Natural killer cell (primary cell): ENCODE measurements around the gene HIRIP3. TPM values are rescaled to one million over a fixed set of nuclear protein-coding genes. Genes with fewer than 3 reads are reported as not detected.

Experiments
- ATAC-seq, 3 donors: fragments of 150-1000 bp in 2 of 3; fragments of 200-7000 bp in 1 of 3; cut with Tn5 transposase; 1 replicate in 1 of 3; 2 replicates in 2 of 3; pipeline ENCODE4 v1.10.0; 2021; ENCODE audit warnings: mild to moderate bottlenecking in 2 of 3, moderate library complexity in 2 of 3
- DNase-seq, 2 donors: peaks; one replicate each; pipeline versions ENCODE4 v3.0.0 to v3.0.0-alpha.2; 2013 to 2021; ENCODE audit warnings: mixed read lengths in 1 of 2
- H3K27ac ChIP-seq: one replicate; pipeline ENCODE4 v1.5.1; 2013; ENCODE audit warnings: mild to moderate bottlenecking, low read length
- H3K27me3 ChIP-seq: one replicate; pipeline ENCODE4 v1.6.1; 2013; ENCODE audit warnings: low read length; ENCODE audit not compliant: control insufficient read depth, insufficient read depth
- H3K36me3 ChIP-seq: one replicate; pipeline ENCODE4 v1.6.1; 2013; ENCODE audit warnings: low read length; ENCODE audit not compliant: control insufficient read depth, insufficient read depth
- H3K4me1 ChIP-seq: one replicate; pipeline ENCODE4 v1.6.1; 2013; ENCODE audit warnings: low read length; ENCODE audit not compliant: control insufficient read depth, insufficient read depth
- H3K4me3 ChIP-seq: one replicate; pipeline ENCODE4 v1.5.1; 2013; ENCODE audit warnings: low read length
- H3K9me3 ChIP-seq: one replicate; pipeline ENCODE4 v1.6.1; 2013; ENCODE audit warnings: low read length; ENCODE audit not compliant: control insufficient read depth, insufficient read depth
- H3K27ac Mint-ChIP-seq, 2 donors: one replicate each; pipeline ENCODE4 v1.8.0; 2022; ENCODE audit warnings: mild to moderate bottlenecking in 2 of 2, mixed read lengths in 2 of 2, moderate library complexity in 1 of 2
- H3K27me3 Mint-ChIP-seq, 2 donors: one replicate each; pipeline ENCODE4 v1.8.0; 2022; ENCODE audit warnings: low read depth in 2 of 2, mixed read lengths in 2 of 2
- H3K36me3 Mint-ChIP-seq: one replicate; pipeline ENCODE4 v1.8.0; 2022; ENCODE audit warnings: mixed read lengths
- H3K4me1 Mint-ChIP-seq, 2 donors: one replicate each; pipeline ENCODE4 v1.8.0; 2022; ENCODE audit warnings: mixed read lengths in 2 of 2
- H3K4me3 Mint-ChIP-seq: one replicate; pipeline ENCODE4 v1.8.0; 2022; ENCODE audit warnings: mild to moderate bottlenecking, moderate library complexity, mixed read lengths
- H3K9me3 Mint-ChIP-seq, 2 donors: one replicate each; pipeline ENCODE4 v1.8.0; 2022; ENCODE audit warnings: mixed read lengths in 2 of 2
- WGBS: methylation state at CpG from one replicate; pipeline ENCODE4 v1.1.7; 2013; ENCODE audit warnings: missing lambda C conversion rate; ENCODE audit not compliant: insufficient coverage; 5-methylcytosine and 5-hydroxymethylcytosine counted together
- intact Hi-C: fragments of 100-400 bp; cut with micrococcal nuclease; formaldehyde crosslinking; loops from one replicate; pipeline ENCODE4 v1.14.2; 2022
- total RNA-seq, 4 donors: library from RNA; stranded (reverse); fragments of 120-200 nt in 1 of 4; gene quantifications; one replicate each; pipeline versions ENCODE4 v1.2.3 to v1.2.4, GENCODE V29; 2013 to 2022
- TF ChIP-seq, protein P1 (sequence below): fragments of 200-600 bp; IDR thresholded peaks from one replicate; pipeline ENCODE4 v1.8.0; 2022; ENCODE audit warnings: antibody characterized with exemption

HIRIP3 gene
- total RNA-seq, 3 donors from 2014 or later (not counting 1 experiment from before 2014, with no cell fraction given): 11.1 to 13.4 (median 12.7) TPM

DNA sequence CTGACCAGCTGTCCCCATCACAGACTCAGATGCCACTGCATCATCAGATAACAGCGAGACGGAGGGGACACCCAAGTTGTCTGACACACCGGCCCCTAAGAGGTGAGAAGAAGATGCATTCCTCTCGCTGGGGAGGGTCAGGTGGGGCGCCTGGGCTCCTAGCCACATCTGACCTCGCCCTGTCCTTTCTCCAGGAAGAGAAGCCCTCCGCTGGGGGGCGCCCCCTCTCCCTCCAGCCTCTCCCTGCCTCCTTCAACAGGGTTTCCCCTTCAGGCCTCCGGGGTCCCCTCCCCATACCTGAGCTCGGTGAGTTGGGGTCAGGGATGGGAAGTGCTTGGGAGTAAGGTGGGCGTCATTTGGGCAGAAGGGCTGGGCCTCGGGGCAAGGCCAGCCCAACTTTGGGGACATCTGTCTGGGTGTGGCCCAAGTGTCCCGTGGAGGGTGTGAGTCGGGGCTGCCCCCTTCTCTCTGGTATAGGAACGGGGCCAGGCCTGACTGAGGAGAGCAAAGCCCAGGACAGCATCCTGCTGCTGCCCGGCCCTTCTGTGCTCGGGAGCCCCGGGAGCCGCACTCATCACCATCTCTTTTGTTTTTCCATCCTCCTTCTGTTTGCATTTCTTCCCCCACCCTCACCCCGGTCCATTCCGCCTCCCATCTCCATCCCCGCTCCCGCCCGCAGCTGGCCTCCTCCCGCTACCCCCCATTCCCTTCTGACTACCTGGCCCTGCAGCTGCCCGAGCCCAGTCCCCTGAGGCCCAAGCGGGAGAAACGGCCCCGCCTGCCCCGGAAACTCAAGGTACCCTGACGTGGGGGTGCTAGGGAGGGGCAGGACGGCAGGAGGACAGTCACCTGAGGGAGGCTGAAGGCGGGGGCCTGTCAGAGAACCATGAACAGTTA is 5.6 kb upstream of the HIRIP3 start:
- H3K9me3 ChIP-seq: no peaks in the 10 kb centered on the region
- Mint-ChIP-seq H3K36me3 (no peaks in the 10 kb centered on the region), H3K27ac (no peak overlapping the region), H3K4me3 (no peak overlapping the region), H3K27me3 (no peaks in the 10 kb centered on the region), H3K9me3 (no peaks in the 10 kb centered on the region), H3K4me1 (peaks cover 11 to 37% of the 10 kb centered on the region in 2 donors)
- H3K4me1 ChIP-seq: peaks cover 11% of the 10 kb centered on the region
- intact Hi-C loops: no loop called here
- H3K36me3 ChIP-seq: peaks cover 19% of the 10 kb centered on the region
- no peak overlapping the region for H3K27ac ChIP-seq
- no peaks in the 10 kb centered on the region for H3K27me3 ChIP-seq
- WGBS: 95% methylated on average over 30 of the region's 33 CpGs
- ATAC-seq (no peak), DNase-seq (no peak)
- TF ChIP-seq, protein P1, sequence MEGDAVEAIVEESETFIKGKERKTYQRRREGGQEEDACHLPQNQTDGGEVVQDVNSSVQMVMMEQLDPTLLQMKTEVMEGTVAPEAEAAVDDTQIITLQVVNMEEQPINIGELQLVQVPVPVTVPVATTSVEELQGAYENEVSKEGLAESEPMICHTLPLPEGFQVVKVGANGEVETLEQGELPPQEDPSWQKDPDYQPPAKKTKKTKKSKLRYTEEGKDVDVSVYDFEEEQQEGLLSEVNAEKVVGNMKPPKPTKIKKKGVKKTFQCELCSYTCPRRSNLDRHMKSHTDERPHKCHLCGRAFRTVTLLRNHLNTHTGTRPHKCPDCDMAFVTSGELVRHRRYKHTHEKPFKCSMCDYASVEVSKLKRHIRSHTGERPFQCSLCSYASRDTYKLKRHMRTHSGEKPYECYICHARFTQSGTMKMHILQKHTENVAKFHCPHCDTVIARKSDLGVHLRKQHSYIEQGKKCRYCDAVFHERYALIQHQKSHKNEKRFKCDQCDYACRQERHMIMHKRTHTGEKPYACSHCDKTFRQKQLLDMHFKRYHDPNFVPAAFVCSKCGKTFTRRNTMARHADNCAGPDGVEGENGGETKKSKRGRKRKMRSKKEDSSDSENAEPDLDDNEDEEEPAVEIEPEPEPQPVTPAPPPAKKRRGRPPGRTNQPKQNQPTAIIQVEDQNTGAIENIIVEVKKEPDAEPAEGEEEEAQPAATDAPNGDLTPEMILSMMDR: no peak
- no peak overlapping the region for H3K4me3 ChIP-seq

DNA sequence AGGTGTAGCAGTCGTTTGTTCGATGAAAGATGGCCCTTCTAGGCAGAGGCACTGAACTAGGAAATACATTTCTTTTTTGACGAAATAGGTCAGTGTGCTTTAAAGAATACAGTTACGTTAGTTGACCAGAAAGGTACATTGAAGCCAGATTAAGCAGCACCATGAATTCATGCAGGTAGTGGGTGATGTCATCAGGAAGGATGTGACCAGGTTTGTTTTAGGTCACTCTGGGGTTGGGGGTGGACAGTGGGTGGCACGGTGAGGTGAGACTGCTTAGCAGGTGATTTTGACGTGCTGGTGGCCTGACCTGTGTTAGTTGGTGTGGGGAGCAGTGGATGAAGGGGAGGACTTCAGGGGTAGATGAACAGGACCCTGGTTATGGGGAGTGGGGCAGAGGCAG is 4.2 kb upstream of the HIRIP3 start:
- H3K4me3 Mint-ChIP-seq: no peak overlapping the region

DNA sequence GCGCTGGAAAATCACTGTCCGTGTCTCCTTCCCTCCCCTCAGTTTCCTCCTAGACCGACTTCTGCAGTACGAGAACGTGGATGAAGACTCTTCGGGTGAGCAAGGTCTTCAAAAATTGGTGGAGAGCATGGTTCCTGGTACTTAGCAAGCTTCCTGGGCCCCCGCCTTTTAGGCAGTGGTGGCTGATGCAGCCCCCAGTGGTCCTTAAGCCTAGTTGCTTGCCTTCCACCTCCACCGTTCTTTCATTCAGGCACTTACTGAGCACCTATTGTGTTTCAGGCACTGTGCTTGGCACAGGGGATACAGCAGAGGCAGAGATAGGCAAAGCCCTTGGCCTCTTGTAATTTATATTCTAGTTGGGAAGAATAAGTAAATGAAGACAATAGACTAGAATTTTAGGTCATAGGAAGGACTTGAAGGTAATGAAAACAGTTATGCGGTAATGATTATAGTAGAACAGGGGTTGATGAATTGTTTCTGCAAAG is 1.4 kb upstream of the HIRIP3 start:
- Histone ChIP-seq H3K4me1 (peaks cover 20% of the 10 kb centered on the region), H3K36me3 (peaks cover 13% of the 10 kb centered on the region), H3K27me3 (no peaks in the 10 kb centered on the region), H3K4me3 (peak overlapping the region; percentile 96), H3K9me3 (no peaks in the 10 kb centered on the region), H3K27ac (peak overlapping the region; percentile 47)
- TF ChIP-seq, protein P1: no peak
- DNase-seq (no peak), ATAC-seq (no peak)
- peak overlapping the region; percentile 97 to 98 for H3K27ac Mint-ChIP-seq
- H3K4me3 Mint-ChIP-seq: peak overlapping the region; percentile 99
- no peaks in the 10 kb centered on the region for H3K27me3 Mint-ChIP-seq
- intact Hi-C loops: loop anchor here (1.0 kb wide), 2 partner anchors 24 to 134 kb away; partner anchors contain the start of genes CDIPT and TAOK2
- no peaks in the 10 kb centered on the region for H3K9me3 Mint-ChIP-seq
- no peaks in the 10 kb centered on the region for H3K36me3 Mint-ChIP-seq
- H3K4me1 Mint-ChIP-seq: peaks cover 13 to 45% of the 10 kb centered on the region in 2 donors
- whole genome bisulfite sequencing: 27% methylated on average over 9 of the region's 9 CpGs

More for the DNA sequence above, 4.2 kb upstream of the HIRIP3 start:
- H3K36me3 ChIP-seq: peaks cover 19% of the 10 kb centered on the region
- Mint-ChIP-seq H3K36me3 (no peaks in the 10 kb centered on the region), H3K4me1 (peaks cover 13 to 51% of the 10 kb centered on the region in 2 donors), H3K27me3 (no peaks in the 10 kb centered on the region), H3K9me3 (no peaks in the 10 kb centered on the region), H3K27ac (peak overlapping the region in 1 of 2 donors; percentile 52)
- no peak overlapping the region for H3K27ac ChIP-seq
- ATAC-seq: no peak
- H3K27me3 ChIP-seq: no peaks in the 10 kb centered on the region
- no peaks in the 10 kb centered on the region for H3K9me3 ChIP-seq
- intact Hi-C loops: no loop called here
- H3K4me3 ChIP-seq: no peak overlapping the region
- 91% methylated on average over 6 of the region's 6 CpGs for WGBS
- TF ChIP-seq, protein P1: no peak
- H3K4me1 ChIP-seq: peaks cover 15% of the 10 kb centered on the region
- no peak for DNase-seq
